ENCODE results near the gene CD101. TPM values are rescaled to one million over a fixed set of nuclear protein-coding genes. Genes with fewer than 3 reads are reported as not detected.
A peak's percentile ranks its signal among the peaks of the same experiment; 100 is the strongest.

CD101 gene
- total RNA-seq, 2 donors from 2014 or later, result 0.26 to 0.33 TPM

DNA sequence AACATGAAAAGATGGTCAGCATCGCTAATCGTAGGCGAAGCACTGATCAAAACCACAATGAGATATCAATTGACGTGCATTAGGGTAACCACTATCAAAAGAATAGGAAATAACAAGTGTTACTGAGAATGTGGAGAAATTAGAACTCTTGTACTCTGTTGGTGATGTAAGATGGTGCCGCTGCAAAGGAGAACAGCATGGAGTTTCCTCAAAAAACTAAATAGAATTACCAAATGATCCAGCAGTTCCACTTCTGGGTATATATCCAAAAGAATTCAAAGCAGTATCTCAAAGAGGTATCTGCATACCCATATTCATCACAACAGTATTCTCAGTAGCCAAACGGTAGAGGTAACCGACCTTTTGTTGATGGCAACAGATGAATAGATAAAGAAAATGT, 8.3 kb upstream of the CD101 start:
- no peak for ATAC-seq
- no peaks in the 10 kb centered on the region for H3K27me3 ChIP-seq
- DNase-seq, result no peak
- H3K9me3 ChIP-seq, result no peaks in the 10 kb centered on the region
- WGBS, 2 donors, result 91 to 94% methylated on average over 7 of the region's 7 CpGs
- no peaks in the 10 kb centered on the region for H3K36me3 ChIP-seq (replicated peaks in 1 of 2; ENCODE audit: insufficient read depth in 1 of 2, low read depth in 2 of 2)
- H3K27ac ChIP-seq, result no peak overlapping the region
- intact Hi-C loops (cut with DNase I), result no loop called here
- H3K4me1 ChIP-seq, result peaks cover 31% of the 10 kb centered on the region
- TF ChIP-seq POLR2A (IDR thresholded peaks at IDR 0.05), result no peak
- TF ChIP-seq, protein P1, sequence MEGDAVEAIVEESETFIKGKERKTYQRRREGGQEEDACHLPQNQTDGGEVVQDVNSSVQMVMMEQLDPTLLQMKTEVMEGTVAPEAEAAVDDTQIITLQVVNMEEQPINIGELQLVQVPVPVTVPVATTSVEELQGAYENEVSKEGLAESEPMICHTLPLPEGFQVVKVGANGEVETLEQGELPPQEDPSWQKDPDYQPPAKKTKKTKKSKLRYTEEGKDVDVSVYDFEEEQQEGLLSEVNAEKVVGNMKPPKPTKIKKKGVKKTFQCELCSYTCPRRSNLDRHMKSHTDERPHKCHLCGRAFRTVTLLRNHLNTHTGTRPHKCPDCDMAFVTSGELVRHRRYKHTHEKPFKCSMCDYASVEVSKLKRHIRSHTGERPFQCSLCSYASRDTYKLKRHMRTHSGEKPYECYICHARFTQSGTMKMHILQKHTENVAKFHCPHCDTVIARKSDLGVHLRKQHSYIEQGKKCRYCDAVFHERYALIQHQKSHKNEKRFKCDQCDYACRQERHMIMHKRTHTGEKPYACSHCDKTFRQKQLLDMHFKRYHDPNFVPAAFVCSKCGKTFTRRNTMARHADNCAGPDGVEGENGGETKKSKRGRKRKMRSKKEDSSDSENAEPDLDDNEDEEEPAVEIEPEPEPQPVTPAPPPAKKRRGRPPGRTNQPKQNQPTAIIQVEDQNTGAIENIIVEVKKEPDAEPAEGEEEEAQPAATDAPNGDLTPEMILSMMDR (IDR thresholded peaks at IDR 0.05), result no peak
- H3K4me3 ChIP-seq, result no peak overlapping the region

DNA sequence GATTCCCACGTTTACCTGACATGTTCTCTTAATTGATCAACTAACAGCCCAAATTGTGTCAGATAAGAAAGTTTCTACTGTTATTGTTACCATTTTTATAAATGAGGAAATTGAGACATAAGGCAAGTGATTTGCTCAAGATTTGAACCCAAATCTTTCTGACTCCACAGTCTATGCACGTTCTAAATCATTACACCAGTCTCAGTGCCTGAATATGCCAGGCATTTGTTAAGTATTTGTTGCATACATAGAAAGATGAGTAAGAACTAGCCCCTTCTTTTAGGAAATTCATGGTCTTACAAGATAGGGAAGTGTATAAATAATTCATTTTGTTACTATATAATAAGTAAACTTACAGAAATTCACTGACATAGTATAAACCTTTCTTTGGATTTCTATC, 7.1 kb upstream of the CD101 start:
- TF ChIP-seq, protein P1 (IDR thresholded peaks at IDR 0.05), result no peak
- TF ChIP-seq POLR2A (IDR thresholded peaks at IDR 0.05), result no peak
- H3K27me3 ChIP-seq, result no peaks in the 10 kb centered on the region
- H3K36me3 ChIP-seq (replicated peaks in 1 of 2; ENCODE audit: insufficient read depth in 1 of 2, low read depth in 2 of 2), result no peaks in the 10 kb centered on the region
- intact Hi-C loops (cut with DNase I), result no loop called here
- ATAC-seq, result no peak
- WGBS, 2 donors, result 70 to 74% methylated on average over 2 of the region's 2 CpGs
- no peak overlapping the region for H3K4me3 ChIP-seq
- no peak overlapping the region for H3K27ac ChIP-seq
- no peaks in the 10 kb centered on the region for H3K9me3 ChIP-seq
- DNase-seq, result no peak
- peaks cover 19% of the 10 kb centered on the region for H3K4me1 ChIP-seq

DNA sequence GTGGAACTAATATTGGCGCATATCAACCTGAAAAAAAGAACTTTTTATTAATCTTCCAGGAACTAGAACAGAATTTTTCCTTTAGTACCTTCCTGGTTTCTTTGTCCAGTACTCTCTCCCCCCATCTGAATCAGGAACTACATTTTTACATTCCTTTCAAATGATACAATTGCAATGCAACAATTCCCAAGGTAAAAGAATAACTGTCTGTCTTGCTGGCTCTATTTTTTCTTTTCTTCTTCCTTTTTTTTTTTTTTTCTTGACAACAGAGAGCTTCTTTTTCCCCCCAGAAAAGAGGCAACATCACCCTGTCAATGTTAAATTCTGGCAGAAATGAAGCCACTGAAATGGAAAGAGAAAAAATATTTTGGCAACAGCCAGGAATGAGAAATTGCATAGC, 4.5 kb upstream of the CD101 start:
- Histone ChIP-seq H3K36me3 (replicated peaks in 1 of 2; ENCODE audit: insufficient read depth in 1 of 2, low read depth in 2 of 2) (no peaks in the 10 kb centered on the region), H3K27ac (peak overlapping the region; percentile 56 to 81 (median 70)), H3K9me3 (no peaks in the 10 kb centered on the region), H3K4me1 (peaks cover 5% of the 10 kb centered on the region), H3K4me3 (no peak overlapping the region), H3K27me3 (no peaks in the 10 kb centered on the region)
- 58 to 69% methylated on average over 1 of the region's 1 CpG for WGBS, 2 donors
- intact Hi-C loops (cut with DNase I), result no loop called here
- TF ChIP-seq, protein P1 (IDR thresholded peaks at IDR 0.05), result no peak
- TF ChIP-seq POLR2A (IDR thresholded peaks at IDR 0.05), result no peak
- peak; percentile 90 for ATAC-seq
- no peak for DNase-seq

DNA sequence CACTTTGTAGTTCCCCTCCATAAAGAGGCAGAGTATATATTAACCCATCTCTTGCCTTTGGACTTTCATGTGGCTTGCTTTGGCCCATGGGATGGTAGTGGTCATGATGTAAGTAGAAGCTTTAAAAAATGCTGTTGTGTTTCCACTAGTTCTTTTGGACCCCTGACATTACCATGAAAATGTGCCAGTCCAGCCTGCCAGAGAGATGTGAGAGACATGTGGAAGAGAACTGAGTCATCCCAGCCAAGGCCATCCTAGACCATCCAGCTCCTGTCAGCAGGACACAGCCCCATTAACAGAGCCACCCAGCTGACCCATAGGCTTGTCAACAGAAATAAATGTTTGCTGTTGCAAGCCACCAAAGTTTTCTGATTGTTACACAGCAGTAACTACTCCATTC, 3.9 kb upstream of the CD101 start:
- peak overlapping the region; percentile 56 to 81 (median 70) for H3K27ac ChIP-seq
- no peak overlapping the region for H3K4me3 ChIP-seq
- peaks cover 5% of the 10 kb centered on the region for H3K4me1 ChIP-seq
- H3K27me3 ChIP-seq, result no peaks in the 10 kb centered on the region
- ATAC-seq, result no peak
- intact Hi-C loops (cut with DNase I), result no loop called here
- no peaks in the 10 kb centered on the region for H3K36me3 ChIP-seq (replicated peaks in 1 of 2; ENCODE audit: insufficient read depth in 1 of 2, low read depth in 2 of 2)
- TF ChIP-seq, protein P1 (IDR thresholded peaks at IDR 0.05), result no peak
- no peak for TF ChIP-seq POLR2A (IDR thresholded peaks at IDR 0.05)
- DNase-seq, result no peak
- H3K9me3 ChIP-seq, result no peaks in the 10 kb centered on the region

DNA sequence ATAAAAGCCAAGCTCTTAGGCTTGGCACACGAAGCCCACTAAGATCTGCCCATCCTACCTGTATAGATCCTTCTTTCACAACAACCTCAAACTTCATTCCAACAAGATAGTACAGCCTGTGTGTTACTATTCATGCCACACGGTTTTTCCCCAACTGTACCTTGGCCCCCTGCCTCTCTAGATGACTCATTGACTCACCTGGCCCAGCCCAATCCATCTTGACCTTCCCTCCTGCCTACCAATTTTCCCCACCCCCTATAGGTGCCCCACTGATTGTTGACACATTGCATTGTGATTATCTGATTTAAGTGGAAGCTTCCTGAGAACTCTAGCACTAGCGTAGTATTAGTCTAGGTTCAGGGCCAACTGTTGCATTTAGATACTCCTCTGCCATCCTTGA, 2.0 kb upstream of the CD101 start:
- Histone ChIP-seq H3K4me1 (peaks cover 5% of the 10 kb centered on the region), H3K27me3 (no peaks in the 10 kb centered on the region), H3K36me3 (replicated peaks in 1 of 2; ENCODE audit: insufficient read depth in 1 of 2, low read depth in 2 of 2) (no peaks in the 10 kb centered on the region), H3K27ac (no peak overlapping the region), H3K9me3 (no peaks in the 10 kb centered on the region), H3K4me3 (no peak overlapping the region)
- intact Hi-C loops (cut with DNase I), result no loop called here
- WGBS, 2 donors, result 64 to 71% methylated on average over 3 of the region's 3 CpGs
- no peak for DNase-seq
- no peak for TF ChIP-seq POLR2A (IDR thresholded peaks at IDR 0.05)
- TF ChIP-seq, protein P1 (IDR thresholded peaks at IDR 0.05), result no peak
- no peak for ATAC-seq

All from body of pancreas (tissue), 4 donors.